Heart right ventricle (tissue), 16 donors: ENCODE results near the gene CCDC97. TPM values are rescaled to one million over a fixed set of nuclear protein-coding genes. Genes with fewer than 3 reads are reported as not detected.

ENCODE experiments used
- ATAC-seq, 8 donors: fragments of 200-7000 bp; cut with Tn5 transposase; one replicate each; pipeline ENCODE4 v1.9.1; 2020; ENCODE audit warnings: mild to moderate bottlenecking in 8 of 8, moderate library complexity in 8 of 8, moderate number of reproducible peaks in 1 of 8
- DNase-seq, 2 donors: peaks; one replicate each; pipeline ENCODE4 v3.0.0-alpha.2; 2020
- H3K27ac ChIP-seq, 10 donors: fragments of 200-600 bp; sonication (generic) in 2 of 10; one replicate each; pipeline versions ENCODE4 v1.5.0 to v1.8.0; 2020 to 2022; ENCODE audit warnings: mild to moderate bottlenecking in 3 of 10
- H3K27me3 ChIP-seq, 7 donors: fragments of 200-600 bp; one replicate each; pipeline ENCODE4 v1.8.0; 2021 to 2022; ENCODE audit warnings: mild to moderate bottlenecking in 2 of 7
- H3K36me3 ChIP-seq, 9 donors: fragments of 200-600 bp; sonication (generic) in 1 of 9; one replicate each; pipeline versions ENCODE4 v1.5.0 to v1.8.0; 2020 to 2022; ENCODE audit warnings: mild to moderate bottlenecking in 2 of 9
- H3K4me1 ChIP-seq, 9 donors: fragments of 200-600 bp; sonication (generic) in 1 of 9; one replicate each; pipeline versions ENCODE4 v1.5.0 to v1.8.0; 2020 to 2022; ENCODE audit warnings: mild to moderate bottlenecking in 4 of 9
- H3K4me3 ChIP-seq, 10 donors: fragments of 200-600 bp; sonication (generic) in 2 of 10; one replicate each; pipeline versions ENCODE4 v1.5.0 to v1.8.0; 2020 to 2022; ENCODE audit warnings: mild to moderate bottlenecking in 7 of 10, moderate library complexity in 2 of 10
- H3K9me3 ChIP-seq, 11 donors: fragments of 200-600 bp in 10 of 11; sonication (generic) in 2 of 11; one replicate each; pipeline versions ENCODE4 v1.5.0 to v1.8.0; 2013 to 2022; ENCODE audit warnings: mild to moderate bottlenecking in 2 of 11, control low read depth in 1 of 11, moderate library complexity in 1 of 11
- CTCF ChIP-seq, 9 donors: fragments of 200-600 bp; sonication (generic) in 2 of 9; IDR thresholded peaks; one replicate each; pipeline versions ENCODE4 v1.5.0 to v1.8.0; 2021 to 2022; ENCODE audit warnings: antibody characterized with exemption in 9 of 9, mild to moderate bottlenecking in 5 of 9, moderate library complexity in 1 of 9
- WGBS, 2 donors: extraction: QIAGEN DNeasy Blood & Tissue Kit; methylation state at CpG; one replicate each; pipeline ENCODE4 v1.1.7; 2013; ENCODE audit warnings: inconsistent platforms in 1 of 2; 5-methylcytosine and 5-hydroxymethylcytosine counted together
- intact Hi-C, 10 donors: fragments of 100-400 bp; cut with DNase I; formaldehyde crosslinking; loops; one replicate each; pipeline versions ENCODE4 v1.11.1 to v1.14.2; 2022
- polyA plus RNA-seq, 2 donors: library from polyadenylated mRNA; stranded (reverse); fragments of 200-250 nt; gene quantifications; one replicate each; pipeline ENCODE4 v1.2.3, GENCODE V29; 2013
- total RNA-seq, 10 donors: library from RNA; stranded (reverse); fragmentation: NEBNext Ultra II Directional in 3 of 10; extraction: Animal tissue kit (Norgen Biotek cat#: 25700) in 3 of 10; gene quantifications; one replicate each; pipeline versions ENCODE4 v1.2.1 to v1.2.4, GENCODE V29; 2021 to 2023
- donor health status: Arrhythmogenic right ventricular cardiomyopathy.
- donor health status: ischemic (EF 13 %, LVEDD 7.1; RV severe dilation, severe dysfunction).
- donor health status: healthy with polysubstance abuse.
- donor health status: DM: no; HTN: yes; CAD: no.
- donor health status: DM: no; HTN: no; CAD: no.
- donor health status: ischemic (EF 25% LVEDD 6.9; RV normal size, moderate dysfunction).
- donor health status: ischemic (EF 25% LVEDD 5.7; RV mildly dilated, moderate dysfunction).
- donor health status: healthy.
- donor health status: DM: yes; HTN: yes; CAD: no.
- donor health status: Ischemic cardiomyopathy.
- donor health status: ischemic (EF 35%, LVEDD 5.7; RV mildly dilated, moderate dysfunction).
- donor health status: nonischemic (EF 11% LVEDD 7.7; RV severe dilation, severe dysfunction).
- donor health status: DM: yes; HTN: yes; CAD: no.
- donor health status: PGD.
- donor health status: ischemic (EF 29% LVEDD 5.4; RV normal size, mild dysfunction).
- donor health status: nonischemic (EF 23%, LVEDD 6.1; RV moderate dilation, normal function).

Gene CCDC97
- total and polyA plus RNA-seq, 12 donors: 11.3 to 19.2 (median 16.1) TPM

DNA sequence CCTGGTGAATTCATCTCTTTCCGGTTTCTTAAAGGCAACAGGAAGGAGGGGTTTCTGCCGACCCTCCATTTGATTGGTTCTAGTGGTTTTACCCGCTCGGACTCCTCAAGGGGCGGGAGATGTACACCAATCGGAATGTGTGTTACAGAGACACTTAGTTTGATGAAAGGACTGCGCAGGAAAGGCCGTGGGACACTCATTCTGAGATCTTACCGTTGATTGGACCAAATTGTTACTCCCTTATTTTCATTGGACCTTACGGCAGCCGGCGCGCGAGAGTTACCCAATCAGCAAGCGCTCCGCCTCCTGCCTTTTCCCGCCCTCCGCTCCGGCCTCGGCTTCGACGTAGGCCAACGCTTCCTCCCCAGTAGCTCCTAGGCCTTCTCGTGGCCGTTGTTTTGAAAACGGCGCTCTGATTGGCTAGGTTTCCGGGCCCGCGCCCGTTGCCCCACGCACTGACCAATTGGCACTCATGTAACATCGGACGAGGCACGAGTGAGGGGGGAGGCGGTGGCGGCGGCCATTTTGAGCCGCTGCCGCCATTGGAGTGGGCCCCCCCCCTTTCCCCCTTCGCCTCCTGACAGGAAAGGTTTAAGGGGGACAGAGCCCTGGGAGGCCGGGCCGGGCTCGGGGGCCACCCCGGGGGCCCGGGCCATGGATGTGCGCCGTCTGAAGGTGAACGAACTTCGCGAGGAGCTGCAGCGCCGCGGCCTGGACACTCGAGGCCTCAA lies 46.0 kb upstream of the CCDC97 start, which contains the start of gene HNRNPUL1:
TSS of gene HNRNPUL1 (plus strand) at position 523 of the 731 bp plus-strand sequence. CDS start at position 655, 132 bp downstream.
- peak; percentile 97 to 100 for DNase-seq
- peak within 1 kb of the TSS; percentile 92 to 100 (median 99) for H3K27ac ChIP-seq
- no peaks in the 10 kb centered on the region for H3K9me3 ChIP-seq
- WGBS, 2 donors: 1% methylated on average over 55 of the region's 55 CpGs
- TF ChIP-seq CTCF (IDR thresholded peaks at IDR 0.05): peak in 6 of 9 donors; percentile 12 to 58 (median 38)
- peak within 1 kb of the TSS; percentile 45 to 99 (median 91) for H3K4me3 ChIP-seq
- peak; percentile 81 to 92 (median 89) for ATAC-seq
- peaks cover 15 to 38% (median 25%) of the 10 kb centered on the region in 9 donors for H3K4me1 ChIP-seq
- H3K27me3 ChIP-seq: no peaks in the 10 kb centered on the region
- H3K36me3 ChIP-seq: peaks cover 0 to 29% (median 13%) of the 10 kb centered on the region in 9 donors
- intact Hi-C loops: loop anchor here in 7 of 10 donors (1.0 to 10.0 kb wide), 10 partner anchors 33 to 599 kb away; partner anchors contain the start of genes B9D2 (in 1 of the 7) and TGFB1 (in 1 of the 7)

GRCh38 chr19:41264581-41265394 lies 45.2 kb upstream of the CCDC97 start:
- Histone ChIP-seq H3K36me3 (peaks cover 4 to 29% (median 21%) of the 10 kb centered on the region in 9 donors), H3K27ac (peak overlapping the region; percentile 90 to 100 (median 99)), H3K4me1 (peaks cover 15 to 38% (median 25%) of the 10 kb centered on the region in 9 donors), H3K27me3 (no peaks in the 10 kb centered on the region), H3K9me3 (no peaks in the 10 kb centered on the region), H3K4me3 (peak overlapping the region; percentile 45 to 99 (median 91))
- 1% methylated on average over 75 of the region's 75 CpGs for whole genome bisulfite sequencing, 2 donors
- ATAC-seq (peak in 2 of 8 donors; percentile 2 to 18), DNase-seq (peak; percentile 53 to 61)
- TF ChIP-seq CTCF (IDR thresholded peaks at IDR 0.05): peak in 1 of 9 donors; percentile 6
- intact Hi-C loops: loop anchor here in 7 of 10 donors (1.0 to 10.0 kb wide), 10 partner anchors 33 to 600 kb away; partner anchors contain the start of genes B9D2 (in 1 of the 7) and TGFB1 (in 1 of the 7)

- Histone ChIP-seq H3K36me3 (peaks cover 4 to 35% (median 29%) of the 10 kb centered on the region in 9 donors), H3K4me3 (peak overlapping the region; percentile 45 to 99 (median 91)), H3K4me1 (peaks cover 15 to 39% (median 25%) of the 10 kb centered on the region in 9 donors), H3K9me3 (no peaks in the 10 kb centered on the region), H3K27ac (peak overlapping the region; percentile 14 to 100 (median 99)), H3K27me3 (no peaks in the 10 kb centered on the region)
- ATAC-seq: no peak
- intact Hi-C loops: loop anchor here in 7 of 10 donors (2.0 to 10.0 kb wide), 6 partner anchors 33 to 601 kb away; no protein-coding TSS in a partner anchor
- no peak for TF ChIP-seq CTCF (IDR thresholded peaks at IDR 0.05)
- DNase-seq: peak in 1 of 2 donors; percentile 10
- WGBS, 2 donors: 5 to 9% methylated on average over 17 of the region's 17 CpGs
Observed at GRCh38 chr19:41265395-41266153, 44.4 kb upstream of the CCDC97 start.
